ENCODE data around the gene ERVW-1. TPM values are rescaled to one million over a fixed set of nuclear protein-coding genes. Genes with fewer than 3 reads are reported as not detected.
"Not testable (repeated sequence)": the region's sequence is repeated elsewhere in the genome, so short reads cannot be mapped to it uniquely, and the experiment has no call there.

Gene ERVW-1
- total and polyA plus RNA-seq, 7 experiments from 2014 or later: 0.24 TPM; not detected in 6

DNA sequence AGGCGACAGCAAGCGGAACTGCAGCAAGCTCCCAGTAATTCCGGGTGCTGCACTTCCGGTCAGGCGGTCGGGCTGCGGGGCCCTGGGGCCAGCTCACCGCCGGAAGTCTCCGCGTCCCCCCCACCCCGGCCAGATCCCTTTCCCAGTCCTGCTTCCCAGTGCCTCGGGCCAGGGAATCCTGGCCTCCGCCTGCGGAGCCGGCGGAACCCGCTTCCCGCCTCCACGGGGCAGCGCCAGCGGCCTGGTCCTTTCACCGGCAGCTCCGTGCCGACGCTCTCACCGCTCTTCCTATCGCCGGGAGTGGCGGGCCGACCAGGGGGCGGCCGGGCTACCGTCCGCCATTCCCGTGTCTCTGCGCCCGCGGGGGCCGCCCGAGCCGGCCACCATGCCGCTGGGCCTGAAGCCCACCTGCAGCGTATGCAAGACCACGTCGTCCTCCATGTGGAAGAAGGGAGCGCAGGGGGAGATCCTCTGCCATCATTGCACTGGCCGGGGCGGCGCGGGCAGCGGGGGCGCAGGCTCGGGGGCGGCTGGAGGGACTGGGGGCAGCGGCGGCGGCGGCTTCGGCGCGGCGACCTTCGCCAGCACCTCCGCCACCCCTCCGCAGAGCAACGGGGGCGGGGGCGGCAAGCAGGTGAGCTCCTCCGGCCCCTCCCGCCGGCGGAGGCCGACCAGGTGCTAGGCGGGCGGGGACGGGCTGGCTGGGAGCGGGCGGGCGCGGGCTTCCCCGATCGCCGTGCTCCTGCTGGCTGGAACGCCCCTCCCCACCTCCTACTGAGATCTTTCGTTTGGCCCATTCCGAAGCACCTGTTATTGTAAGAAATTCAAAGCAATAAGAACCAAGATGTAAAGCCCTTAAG lies 30.2 kb downstream of the ERVW-1 start, which contains the start of gene GATAD1:
Gene GATAD1 (plus strand): TSS at position 138 of the 860 bp plus-strand sequence. CDS start 248 bp downstream, at position 386.
- peak; percentile 89 for ATAC-seq
- no peaks in the 10 kb centered on the region for H3K9me3 Mint-ChIP-seq
- Histone ChIP-seq H3K9me3 (ENCODE audit: control insufficient read depth in 2 of 3, low read length in 3 of 3) (no peaks in the 10 kb centered on the region), H3K4me3 (ENCODE audit: low read length) (peak within 1 kb of the TSS; percentile 63), H3K4me1 (ENCODE audit: control insufficient read depth in 2 of 2, insufficient read depth in 2 of 2, low read length in 2 of 2) (peaks cover 9 to 14% of the 10 kb centered on the region in 2 donors), H3K36me3 (ENCODE audit: control insufficient read depth in 2 of 3, insufficient read depth in 3 of 3, low read length in 3 of 3) (peaks cover 0 to 4% (median 4%) of the 10 kb centered on the region in 3 experiments), H3K27ac (ENCODE audit: low read depth, low read length) (peak within 1 kb of the TSS; percentile 95), H3K27me3 (ENCODE audit: control insufficient read depth in 2 of 2, insufficient read depth in 2 of 2, low read length in 2 of 2) (no peaks in the 10 kb centered on the region)
- peaks cover 6 to 38% (median 17%) of the 10 kb centered on the region in 7 donors for H3K4me1 Mint-ChIP-seq
- intact Hi-C loops (cut with micrococcal nuclease): loop anchor here (1.0 to 5.0 kb wide), 24 partner anchors 14 to 1993 kb away; partner anchors contain the start of genes AKAP9 (in 2 of the 2), ANKIB1 (in 2 of the 2), CYP51A1 (in 2 of the 2) and KRIT1 (in 2 of the 2)
- peak within 1 kb of the TSS; percentile 95 to 99 (median 98) for H3K27ac Mint-ChIP-seq
- H3K27me3 Mint-ChIP-seq: peaks cover 0 to 3% (median 0%) of the 10 kb centered on the region in 5 donors
- peaks cover 0 to 11% (median 6%) of the 10 kb centered on the region in 5 donors for H3K36me3 Mint-ChIP-seq
- ChIA-PET CTCF (interaction anchor here (0.6 to 3.1 kb wide), 15 partner anchors 10 to 618 kb away, joined by 3 to 41 read pairs (median 4); partner anchors contain the start of genes MTERF1, PEX1 and RBM48), POLR2A (interaction anchor here (0.7 to 3.3 kb wide), 22 partner anchors 9 to 785 kb away, joined by 3 to 34 read pairs (median 5); partner anchors contain the start of genes AKAP9, ANKIB1, CYP51A1 and ERVW-1)
- DNase-seq: peak in 7 of 9 donors; percentile 64 to 87 (median 84)
- H3K4me3 Mint-ChIP-seq: peak within 1 kb of the TSS; percentile 81 to 97 (median 93)

DNA sequence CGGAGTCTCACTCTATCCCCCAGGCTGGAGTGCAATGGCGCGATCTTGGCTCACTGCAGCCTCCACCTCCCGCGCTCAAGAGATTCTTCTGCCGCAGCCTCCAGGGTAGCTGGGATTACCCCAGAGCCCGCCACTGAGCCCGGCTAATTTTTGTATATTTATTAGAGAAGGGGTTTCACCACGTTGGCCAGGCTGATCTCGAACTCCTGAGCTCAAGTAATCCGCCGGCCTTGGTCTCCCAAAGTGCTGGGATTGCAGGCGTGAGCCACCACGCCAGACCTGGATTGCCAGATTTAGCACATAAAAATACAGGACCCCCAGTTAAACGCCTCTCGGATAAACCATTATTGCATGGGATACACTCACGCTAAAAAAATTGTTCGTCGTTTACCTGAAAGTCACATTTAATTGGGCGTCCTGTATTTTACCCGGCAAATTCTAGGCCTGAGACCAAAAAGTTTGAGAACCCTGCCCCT lies 30.8 kb downstream of the ERVW-1 start:
- ATAC-seq (no peak), DNase-seq (peak in 2 of 9 donors; percentile 77 to 87)
- Mint-ChIP-seq H3K4me1 (peaks cover 6 to 38% (median 17%) of the 10 kb centered on the region in 7 donors), H3K36me3 (peaks cover 0 to 7% (median 6%) of the 10 kb centered on the region in 5 donors), H3K9me3 (no peaks in the 10 kb centered on the region), H3K4me3 (peak overlapping the region; percentile 81 to 97 (median 90)), H3K27ac (peak overlapping the region; percentile 93 to 98 (median 95)), H3K27me3 (peaks cover 0 to 5% (median 0%) of the 10 kb centered on the region in 5 donors)
- CTCF ChIA-PET: interaction anchor here (0.7 to 3.1 kb wide), 10 partner anchors 11 to 567 kb away, joined by 3 to 41 read pairs (median 5); partner anchors contain the start of genes MTERF1, PEX1 and RBM48
- Histone ChIP-seq H3K36me3 (ENCODE audit: control insufficient read depth in 2 of 3, insufficient read depth in 3 of 3, low read length in 3 of 3) (peaks cover 0 to 4% (median 3%) of the 10 kb centered on the region in 3 experiments), H3K9me3 (ENCODE audit: control insufficient read depth in 2 of 3, low read length in 3 of 3) (no peaks in the 10 kb centered on the region), H3K4me3 (ENCODE audit: low read length) (peak overlapping the region; percentile 63), H3K27ac (ENCODE audit: low read depth, low read length) (peak overlapping the region; percentile 95), H3K4me1 (ENCODE audit: control insufficient read depth in 2 of 2, insufficient read depth in 2 of 2, low read length in 2 of 2) (peaks cover 9 to 14% of the 10 kb centered on the region in 2 donors), H3K27me3 (ENCODE audit: control insufficient read depth in 2 of 2, insufficient read depth in 2 of 2, low read length in 2 of 2) (no peaks in the 10 kb centered on the region)
- POLR2A ChIA-PET: interaction anchor here (0.7 to 3.3 kb wide), 14 partner anchors 16 to 786 kb away, joined by 3 to 34 read pairs (median 5); partner anchors contain the start of genes ANKIB1, CYP51A1, KRIT1 and MTERF1
- intact Hi-C loops (cut with micrococcal nuclease): loop anchor here (1.0 to 5.0 kb wide), 20 partner anchors 14 to 1992 kb away; partner anchors contain the start of genes AKAP9 (in 2 of the 2), CYP51A1 (in 2 of the 2), VPS50 (in 2 of the 2) and CDK6 (in 1 of the 2)

DNA sequence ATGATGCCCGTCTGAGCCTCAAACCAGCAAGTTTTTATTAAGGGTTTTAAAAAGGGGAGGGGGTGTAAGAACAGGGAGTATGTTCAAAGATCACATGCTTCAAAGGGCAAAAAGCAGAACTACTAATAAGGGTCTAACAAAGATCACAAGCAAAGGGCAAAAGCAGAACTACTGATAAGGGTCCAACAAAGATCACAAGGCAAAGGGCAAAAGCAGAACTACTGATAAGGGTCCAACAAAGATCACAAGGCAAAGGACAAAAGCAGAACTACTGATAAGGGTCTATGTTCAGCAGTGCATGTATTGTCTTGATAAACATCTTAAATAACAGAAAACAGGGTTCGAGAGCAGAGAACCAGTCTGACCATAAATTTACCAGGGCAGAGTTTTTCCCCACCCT lies 35.0 kb downstream of the ERVW-1 start:
- H3K9me3 ChIP-seq (ENCODE audit: control insufficient read depth in 2 of 3, low read length in 3 of 3); POLR2A ChIA-PET; H3K27me3 ChIP-seq (ENCODE audit: control insufficient read depth in 2 of 2, insufficient read depth in 2 of 2, low read length in 2 of 2); H3K36me3 Mint-ChIP-seq; H3K4me3 ChIP-seq (ENCODE audit: low read length); H3K36me3 ChIP-seq (ENCODE audit: control insufficient read depth in 2 of 3, insufficient read depth in 3 of 3, low read length in 3 of 3); DNase-seq; H3K27ac ChIP-seq (ENCODE audit: low read depth, low read length); intact Hi-C loops (cut with micrococcal nuclease); H3K9me3 Mint-ChIP-seq; CTCF ChIA-PET; H3K4me3 Mint-ChIP-seq; H3K4me1 ChIP-seq (ENCODE audit: control insufficient read depth in 2 of 2, insufficient read depth in 2 of 2, low read length in 2 of 2); ATAC-seq: not testable (repeated sequence)
- peak overlapping the region in 6 of 9 donors; percentile 9 to 67 (median 40) for H3K27ac Mint-ChIP-seq
- H3K4me1 Mint-ChIP-seq: peaks cover 0 to 29% (median 8%) of the 10 kb centered on the region in 7 donors
- peaks cover 0 to 18% (median 0%) of the 10 kb centered on the region in 5 donors for H3K27me3 Mint-ChIP-seq

DNA sequence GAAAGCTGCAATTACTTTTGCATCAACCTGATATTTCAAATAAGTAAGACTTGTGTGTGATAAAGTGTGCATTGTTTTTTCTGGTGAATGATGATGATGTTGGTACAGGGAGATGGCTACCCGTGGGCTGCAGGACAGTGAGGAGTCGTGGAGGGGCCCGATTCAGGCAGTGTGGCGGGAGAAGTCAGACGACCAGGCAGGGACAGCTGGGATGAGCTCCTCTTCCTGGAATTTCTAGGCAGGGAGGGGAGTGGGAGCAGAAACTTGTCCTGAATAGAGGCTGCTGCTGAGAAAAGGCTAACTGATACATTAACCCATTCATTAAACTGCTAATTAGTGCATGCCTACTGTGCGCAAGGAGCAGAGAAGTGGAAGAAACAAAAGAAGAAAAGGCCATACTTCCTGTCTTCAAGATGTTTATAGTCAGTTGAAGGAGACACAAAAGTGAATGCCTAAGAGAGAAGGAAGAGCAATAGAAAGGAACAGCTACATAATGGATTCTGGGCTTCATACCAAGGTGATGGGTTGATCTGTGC lies 39.7 kb downstream of the ERVW-1 start:
- no peaks in the 10 kb centered on the region for H3K4me1 ChIP-seq (ENCODE audit: control insufficient read depth in 2 of 2, insufficient read depth in 2 of 2, low read length in 2 of 2)
- H3K36me3 Mint-ChIP-seq: no peaks in the 10 kb centered on the region
- POLR2A ChIA-PET: interaction anchor here (1.2 kb wide), 1 partner anchor 52 kb away, joined by 3 read pairs; no protein-coding TSS in a partner anchor
- no peaks in the 10 kb centered on the region for H3K9me3 Mint-ChIP-seq
- ATAC-seq: no peak
- intact Hi-C loops (cut with micrococcal nuclease): no loop called here
- no peaks in the 10 kb centered on the region for H3K36me3 ChIP-seq (ENCODE audit: control insufficient read depth in 2 of 3, insufficient read depth in 3 of 3, low read length in 3 of 3)
- peaks cover 0 to 5% (median 0%) of the 10 kb centered on the region in 7 donors for H3K4me1 Mint-ChIP-seq
- no peak overlapping the region for H3K27ac ChIP-seq (ENCODE audit: low read depth, low read length)
- no peak for DNase-seq
- CTCF ChIA-PET: no interaction called here
- H3K27ac Mint-ChIP-seq: no peak overlapping the region
- no peak overlapping the region for H3K4me3 ChIP-seq (ENCODE audit: low read length)
- H3K9me3 ChIP-seq (ENCODE audit: control insufficient read depth in 2 of 3, low read length in 3 of 3): no peaks in the 10 kb centered on the region
- H3K4me3 Mint-ChIP-seq: no peak overlapping the region
- peaks cover 0 to 18% (median 0%) of the 10 kb centered on the region in 5 donors for H3K27me3 Mint-ChIP-seq
- H3K27me3 ChIP-seq (ENCODE audit: control insufficient read depth in 2 of 2, insufficient read depth in 2 of 2, low read length in 2 of 2): no peaks in the 10 kb centered on the region

DNA sequence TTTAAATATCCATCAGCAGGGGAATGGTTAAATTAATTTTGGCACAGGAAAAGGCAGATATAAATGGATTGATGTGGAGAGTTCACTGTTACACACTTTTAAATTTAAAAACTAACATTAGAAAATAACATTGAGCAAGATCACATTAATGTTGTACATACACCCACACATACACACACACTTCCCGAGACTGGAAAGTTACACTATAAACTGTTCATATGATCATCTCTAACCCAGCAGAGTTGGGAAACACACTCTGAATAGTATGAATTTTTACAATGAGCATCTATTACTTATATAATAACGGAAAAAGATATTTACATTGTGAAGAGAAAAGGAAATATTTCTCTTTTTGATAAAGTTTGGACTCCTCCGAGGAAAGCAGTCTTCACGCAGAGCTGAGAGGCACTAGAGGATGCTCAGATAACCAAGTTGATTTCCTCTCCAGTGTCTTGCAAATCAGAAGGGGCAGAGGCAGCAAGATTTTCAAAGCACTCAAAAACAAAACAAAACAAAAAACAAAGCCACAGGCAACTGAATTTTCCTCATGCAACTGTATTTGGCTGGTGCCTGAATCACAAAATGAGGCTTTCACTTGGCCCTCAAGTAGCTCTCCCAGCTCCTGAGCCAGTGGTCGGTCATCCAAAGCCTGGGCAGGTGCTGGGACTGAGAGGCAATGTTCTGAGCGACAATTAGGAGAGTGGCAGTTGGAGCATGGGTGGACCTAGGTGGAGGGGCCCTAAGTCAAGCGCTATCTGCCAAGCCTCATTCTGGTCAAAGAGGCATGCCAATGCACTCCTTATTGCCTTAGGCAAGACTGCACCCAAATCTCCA lies 40.9 kb downstream of the ERVW-1 start:
- Mint-ChIP-seq H3K9me3 (no peaks in the 10 kb centered on the region), H3K36me3 (no peaks in the 10 kb centered on the region), H3K27me3 (peaks cover 0 to 12% (median 0%) of the 10 kb centered on the region in 5 donors), H3K4me3 (no peak overlapping the region), H3K4me1 (peaks cover 0 to 5% (median 0%) of the 10 kb centered on the region in 7 donors), H3K27ac (no peak overlapping the region)
- Histone ChIP-seq H3K4me1 (ENCODE audit: control insufficient read depth in 2 of 2, insufficient read depth in 2 of 2, low read length in 2 of 2) (no peaks in the 10 kb centered on the region), H3K9me3 (ENCODE audit: control insufficient read depth in 2 of 3, low read length in 3 of 3) (no peaks in the 10 kb centered on the region), H3K36me3 (ENCODE audit: control insufficient read depth in 2 of 3, insufficient read depth in 3 of 3, low read length in 3 of 3) (no peaks in the 10 kb centered on the region), H3K27me3 (ENCODE audit: control insufficient read depth in 2 of 2, insufficient read depth in 2 of 2, low read length in 2 of 2) (no peaks in the 10 kb centered on the region), H3K27ac (ENCODE audit: low read depth, low read length) (no peak overlapping the region), H3K4me3 (ENCODE audit: low read length) (no peak overlapping the region)
- ChIA-PET POLR2A (interaction anchor here (1.2 kb wide), 1 partner anchor 53 kb away, joined by 3 read pairs; no protein-coding TSS in a partner anchor), CTCF (no interaction called here)
- intact Hi-C loops (cut with micrococcal nuclease): no loop called here
- no peak for DNase-seq
- no peak for ATAC-seq
